HepG2 (cell line): ENCODE measurements around the gene VPS9D1. TPM values are rescaled to one million over a fixed set of nuclear protein-coding genes. Genes with fewer than 3 reads are reported as not detected.
A peak's percentile ranks its signal among the peaks of the same experiment; 100 is the strongest.

Experiments
- BRF2 ChIP-seq: sonication (generic); formaldehyde crosslinking; IDR thresholded peaks from 2 replicates; pipeline ENCODE4 v1.8.1; 2022; ENCODE audit warnings: mild to moderate bottlenecking, missing genetic modification reagents
- GATAD1 ChIP-seq: IDR thresholded peaks from 2 replicates; pipeline ENCODE4 v1.6.1; 2016; ENCODE audit warnings: missing genetic modification reagents, missing compliant biosample characterization
- IKZF4 ChIP-seq: sonication (generic); formaldehyde crosslinking; IDR thresholded peaks from 2 replicates; pipeline ENCODE4 v1.5.1; 2020; ENCODE audit warnings: borderline replicate concordance, mild to moderate bottlenecking, low read depth, missing genetic modification reagents; ENCODE audit errors: not compliant biosample characterization
- KMT2B ChIP-seq: IDR thresholded peaks from 2 replicates; pipeline ENCODE4 v1.6.1; 2016; ENCODE audit warnings: missing genetic modification reagents, missing compliant biosample characterization
- LBX2 ChIP-seq: sonication (generic); formaldehyde crosslinking; IDR thresholded peaks from 2 replicates; pipeline ENCODE4 v1.5.0; 2020; ENCODE audit warnings: missing genetic modification reagents, mild to moderate bottlenecking, borderline replicate concordance
- MATR3 ChIP-seq: sonication (generic); formaldehyde crosslinking; IDR thresholded peaks from 2 replicates; pipeline ENCODE4 v1.4.0; 2020; ENCODE audit warnings: missing genetic modification reagents
- MLX ChIP-seq: IDR thresholded peaks from 2 replicates; pipeline ENCODE4 v1.6.1; 2016
- NR0B2 ChIP-seq: sonication (generic); formaldehyde crosslinking; IDR thresholded peaks from 2 replicates; pipeline ENCODE4 v1.4.0; 2020; ENCODE audit warnings: mild to moderate bottlenecking, missing genetic modification reagents
- ZBTB8A ChIP-seq: sonication (generic); formaldehyde crosslinking; IDR thresholded peaks from 2 replicates; pipeline ENCODE4 v1.4.0; 2020; ENCODE audit warnings: mild to moderate bottlenecking, low read depth, missing genetic modification reagents, borderline replicate concordance
- ZKSCAN1 ChIP-seq: fragments of 150-350 bp; IDR thresholded peaks from 2 replicates; pipeline ENCODE4 v1.6.1; 2014; ENCODE audit warnings: low read length
- ZNF598 ChIP-seq: sonication (generic); formaldehyde crosslinking; IDR thresholded peaks from 2 replicates; pipeline ENCODE4 v1.5.1; 2020; ENCODE audit warnings: mild to moderate bottlenecking, missing genetic modification reagents, borderline replicate concordance
- ZNF788 ChIP-seq: sonication (generic); formaldehyde crosslinking; IDR thresholded peaks from 2 replicates; pipeline ENCODE4 v1.5.0; 2020; ENCODE audit warnings: mild to moderate bottlenecking, missing genetic modification reagents, borderline replicate concordance
- polyA plus RNA-seq, 8 experiments: library from polyadenylated mRNA; depleted of rRNA in 3 of 8; stranded (reverse) in 7 of 8; unstranded in 1 of 8; fragments of >200 nt; fragmentation: Illumina TruSeq in 4 of 8; extraction: Trizol in 4 of 8; gene quantifications; 2 replicates each; pipeline versions ENCODE4 v1.2.1 to v1.2.3, GENCODE V29; 2011 to 2016; ENCODE audit warnings: low read depth in 4 of 8, missing spikeins in 1 of 8, mixed read lengths in 1 of 8; ENCODE audit not compliant: insufficient read depth in 1 of 8
- total RNA-seq, 5 experiments: library from RNA; depleted of rRNA; stranded (reverse); fragments of >200 nt; fragmentation: Illumina TruSeq; extraction: Trizol; gene quantifications; 2 replicates each; pipeline ENCODE4 v1.2.3, GENCODE V29; 2016; ENCODE audit warnings: low read depth in 1 of 5
- TF ChIP-seq, protein P1 (sequence below): sonication (generic); formaldehyde crosslinking; IDR thresholded peaks from 2 replicates; pipeline ENCODE4 v1.5.1; 2020; ENCODE audit warnings: mild to moderate bottlenecking, missing genetic modification reagents, borderline replicate concordance

Gene VPS9D1
- total and polyA plus RNA-seq, 2 of the 13 experiments (the other 11 are each of a cell fraction or from before 2014, with no cell fraction given), result 10.1 to 13.2 TPM

DNA sequence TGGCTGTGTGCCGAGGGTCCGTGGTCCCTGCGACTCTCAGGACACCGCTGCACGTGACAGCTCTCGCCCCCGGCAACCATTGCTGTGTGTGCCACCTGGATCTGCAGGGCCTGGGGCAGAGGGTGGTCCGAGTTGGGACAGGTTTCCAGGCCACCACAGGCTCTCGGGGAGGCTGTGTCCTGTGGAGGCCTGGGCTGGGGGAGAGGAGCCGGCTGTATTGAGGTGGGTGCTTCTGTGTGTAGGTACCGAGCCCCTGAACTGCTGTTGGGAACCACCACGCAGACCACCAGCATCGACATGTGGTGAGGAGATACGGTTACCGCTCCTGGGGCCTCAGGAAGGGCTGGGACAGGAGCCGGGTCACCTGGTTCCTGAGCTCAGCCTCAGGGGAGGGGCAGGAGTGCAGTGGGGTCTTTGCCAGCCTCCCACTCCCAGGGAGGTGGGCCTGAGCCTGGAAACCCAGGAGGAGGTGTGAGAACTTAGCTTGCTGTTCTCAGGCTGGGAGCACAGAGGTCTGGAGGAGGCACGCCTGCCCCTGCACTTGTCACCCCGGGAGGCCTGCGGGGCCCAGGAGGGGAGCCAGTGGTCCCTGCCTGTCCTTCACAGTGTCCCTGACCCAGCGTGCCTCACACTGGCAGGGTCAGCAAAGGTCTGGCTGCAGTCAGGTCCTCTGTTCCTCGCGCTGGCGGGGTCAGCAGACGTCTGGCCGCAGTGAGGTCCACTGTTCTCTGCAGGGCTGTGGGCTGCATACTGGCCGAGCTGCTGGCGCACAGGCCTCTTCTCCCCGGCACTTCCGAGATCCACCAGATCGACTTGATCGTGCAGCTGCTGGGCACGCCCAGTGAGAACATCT is 26.5 kb downstream of the VPS9D1 start (continued):
- no peak for TF ChIP-seq ZKSCAN1
- no peak for TF ChIP-seq MATR3 (CRISPR knock-in tag)
- no peak for TF ChIP-seq KMT2B (CRISPR knock-in tag)
- peak; percentile 14 for TF ChIP-seq ZNF788 (CRISPR knock-in tag)
- TF ChIP-seq GATAD1 (CRISPR knock-in tag), result no peak
- no peak for TF ChIP-seq NR0B2
- TF ChIP-seq ZNF598 (CRISPR knock-in tag), result no peak
- no peak for TF ChIP-seq LBX2 (CRISPR knock-in tag)
- TF ChIP-seq MLX (CRISPR knock-in tag), result 0 out of 2 replicates have a peak, but pooled peaks have one; percentile 12
- no peak for TF ChIP-seq ZBTB8A (CRISPR knock-in tag)
- TF ChIP-seq, protein P1, sequence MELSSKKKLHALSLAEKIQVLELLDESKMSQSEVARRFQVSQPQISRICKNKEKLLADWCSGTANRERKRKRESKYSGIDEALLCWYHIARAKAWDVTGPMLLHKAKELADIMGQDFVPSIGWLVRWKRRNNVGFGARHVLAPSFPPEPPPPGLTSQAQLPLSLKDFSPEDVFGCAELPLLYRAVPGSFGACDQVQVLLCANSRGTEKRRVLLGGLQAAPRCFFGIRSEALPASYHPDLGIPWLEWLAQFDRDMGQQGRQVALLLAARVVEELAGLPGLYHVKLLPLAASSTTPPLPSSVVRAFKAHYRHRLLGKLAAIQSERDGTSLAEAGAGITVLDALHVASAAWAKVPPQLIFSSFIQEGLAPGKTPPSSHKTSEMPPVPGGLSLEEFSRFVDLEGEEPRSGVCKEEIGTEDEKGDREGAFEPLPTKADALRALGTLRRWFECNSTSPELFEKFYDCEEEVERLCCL (CRISPR knock-in tag), result no peak
- no peak for TF ChIP-seq IKZF4
- TF ChIP-seq BRF2 (CRISPR knock-in tag), result no peak
